DND-41 (cell line): Measurements from ENCODE around the gene PPP1CC.
"Not testable (repeated sequence)": the region's sequence is repeated elsewhere in the genome, so short reads cannot be mapped to it uniquely, and the experiment has no call there.

Experiments used
- ATAC-seq: fragments of 200-7000 bp; cut with Tn5 transposase; 3 replicates; pipeline ENCODE4 v1.9.1; 2021; ENCODE audit warnings: low read depth; ENCODE audit not compliant: insufficient read depth
- DNase-seq: peaks from one replicate; pipeline ENCODE4 v3.0.0-alpha.2; 2020
- H2AFZ ChIP-seq: 2 replicates; pipeline ENCODE4 v1.6.0; 2012; ENCODE audit warnings: low read depth, low read length
- H3K27ac ChIP-seq: 2 replicates; pipeline ENCODE4 v1.5.1; 2012; ENCODE audit warnings: low read length, inconsistent platforms
- H3K27me3 ChIP-seq: fragments of 200-600 bp; sonication (generic); 2 replicates; pipeline ENCODE4 v1.6.0; 2012; ENCODE audit warnings: low read length, mild to moderate bottlenecking, inconsistent platforms; ENCODE audit not compliant: insufficient read depth, poor library complexity
- H3K36me3 ChIP-seq: 2 replicates; pipeline ENCODE4 v1.5.1; 2012; ENCODE audit warnings: low read length, inconsistent platforms; ENCODE audit not compliant: insufficient read depth
- H3K4me1 ChIP-seq: 2 replicates; pipeline ENCODE4 v1.5.1; 2012; ENCODE audit warnings: mild to moderate bottlenecking, low read length; ENCODE audit not compliant: insufficient read depth
- H3K4me2 ChIP-seq: 2 replicates; pipeline ENCODE4 v1.6.0; 2012; ENCODE audit warnings: mild to moderate bottlenecking, moderate library complexity, low read length, inconsistent platforms; ENCODE audit not compliant: insufficient read depth
- H3K4me3 ChIP-seq, 2 experiments: fragments of 200-600 bp in 1 of 2; shearing (Covaris generic) in 1 of 2; 2 replicates each; pipeline ENCODE4 v1.5.1; 2012 to 2016; ENCODE audit warnings: inconsistent platforms in 2 of 2, low read length in 2 of 2, mild to moderate bottlenecking in 2 of 2, low read depth in 1 of 2, moderate library complexity in 1 of 2
- H3K79me2 ChIP-seq: 2 replicates; pipeline ENCODE4 v1.6.0; 2012; ENCODE audit warnings: low read length, inconsistent platforms; ENCODE audit not compliant: insufficient read depth
- H3K9ac ChIP-seq: 2 replicates; pipeline ENCODE4 v1.6.0; 2012; ENCODE audit warnings: low read depth, mild to moderate bottlenecking, inconsistent platforms, low read length, moderate library complexity
- H3K9me3 ChIP-seq: 2 replicates; pipeline ENCODE4 v1.5.1; 2012; ENCODE audit warnings: low read length, moderate library complexity, mild to moderate bottlenecking, inconsistent platforms; ENCODE audit not compliant: insufficient read depth, severe bottlenecking
- H4K20me1 ChIP-seq: 2 replicates; pipeline ENCODE4 v1.6.0; 2012; ENCODE audit warnings: low read length; ENCODE audit not compliant: insufficient read depth
- CTCF ChIP-seq: IDR thresholded peaks from 2 replicates; pipeline ENCODE4 v1.5.1; 2012; ENCODE audit warnings: borderline replicate concordance, low read length, moderate library complexity, mild to moderate bottlenecking; ENCODE audit not compliant: poor library complexity, severe bottlenecking; ENCODE audit errors: extremely low read depth
- EZH2 ChIP-seq: IDR thresholded peaks from 3 replicates; pipeline ENCODE4 v1.6.1; 2012; ENCODE audit warnings: borderline replicate concordance, low read depth, mild to moderate bottlenecking, moderate library complexity, low read length, inconsistent platforms; ENCODE audit not compliant: severe bottlenecking

PPP1CC gene

GRCh38 chr12:110739894-110740293 lies 2.8 kb downstream of the PPP1CC start:
- DNase-seq (no peak), ATAC-seq (no peak)
- peak overlapping the region; percentile 87 for H3K4me2 ChIP-seq
- peak overlapping the region; percentile 85 for H3K9ac ChIP-seq
- peaks cover 58% of the 10 kb centered on the region for H3K4me1 ChIP-seq
- H3K9me3 ChIP-seq, result no peaks in the 10 kb centered on the region
- H3K27me3 ChIP-seq, result no peaks in the 10 kb centered on the region
- no peak overlapping the region for H3K27ac ChIP-seq
- TF ChIP-seq CTCF (no peak), EZH2 (no peak)
- H3K36me3 ChIP-seq, result peaks cover 44% of the 10 kb centered on the region
- H2AFZ ChIP-seq, result no peak overlapping the region
- H3K79me2 ChIP-seq, result peaks cover 85% of the 10 kb centered on the region
- H3K4me3 ChIP-seq, result peak overlapping the region in 1 of 2 experiments; percentile 38; a peak in 1 of 4 replicates
- peaks cover 68% of the 10 kb centered on the region for H4K20me1 ChIP-seq

DNA sequence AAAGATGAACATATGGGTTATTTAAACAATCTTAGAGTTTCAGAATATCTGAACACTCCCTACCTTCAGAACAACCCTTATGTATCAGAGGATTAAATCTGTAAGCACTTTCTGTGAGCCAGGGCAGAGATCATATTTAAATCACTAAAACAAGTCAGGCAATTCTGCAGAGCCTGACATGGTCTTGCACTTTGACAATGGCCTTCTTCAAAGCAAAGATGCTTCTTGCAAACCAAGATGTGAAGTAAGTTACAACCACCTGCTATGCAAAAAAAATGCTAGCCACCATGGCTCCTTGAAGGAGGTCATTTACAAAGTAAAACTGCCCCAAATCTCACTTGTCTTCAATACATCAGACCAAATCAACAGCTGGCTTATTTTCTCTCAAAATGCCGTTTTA lies 3.2 kb downstream of the PPP1CC start:
- peaks cover 89% of the 10 kb centered on the region for H3K79me2 ChIP-seq
- peaks cover 58% of the 10 kb centered on the region for H3K4me1 ChIP-seq
- no peaks in the 10 kb centered on the region for H3K27me3 ChIP-seq
- peak overlapping the region; percentile 85; the same call in 1 of the 2 replicates for H3K9ac ChIP-seq
- H2AFZ ChIP-seq, result no peak overlapping the region
- no peak overlapping the region for H3K27ac ChIP-seq
- no peak for TF ChIP-seq CTCF
- no peak for TF ChIP-seq EZH2
- H4K20me1 ChIP-seq, result peaks cover 70% of the 10 kb centered on the region
- H3K4me2 ChIP-seq, result peak overlapping the region; percentile 87
- peak overlapping the region in 1 of 2 experiments; percentile 38; a peak in 1 of 4 replicates for H3K4me3 ChIP-seq
- no peak for ATAC-seq
- H3K36me3 ChIP-seq, result peaks cover 48% of the 10 kb centered on the region
- no peaks in the 10 kb centered on the region for H3K9me3 ChIP-seq
- DNase-seq, result no peak

DNA sequence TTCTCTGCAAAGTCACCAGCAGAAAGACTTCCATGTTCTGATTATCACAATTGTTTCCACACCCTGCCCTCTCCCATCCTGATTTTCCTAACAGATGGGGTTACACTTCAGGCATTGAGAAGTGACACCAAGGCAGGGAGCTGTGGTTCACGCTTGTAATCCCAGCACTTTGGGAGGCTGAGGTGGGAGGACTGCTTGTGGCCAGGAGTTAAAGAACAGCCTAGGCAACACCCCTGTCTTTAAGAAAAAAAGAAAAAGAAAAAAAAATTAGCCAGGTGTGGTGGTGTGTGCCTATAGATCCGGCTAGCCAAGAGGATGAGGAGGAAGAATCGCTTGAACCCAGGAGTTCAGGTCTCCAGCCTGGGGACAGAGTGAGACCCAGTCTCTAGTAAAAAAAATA lies 5.2 kb downstream of the PPP1CC start:
- H3K9me3 ChIP-seq, result no peaks in the 10 kb centered on the region
- H2AFZ ChIP-seq, result no peak overlapping the region
- H3K9ac ChIP-seq, result 0 out of 2 replicates have a peak overlapping the region, but pooled peaks have one; percentile 5
- no peak overlapping the region for H3K4me3 ChIP-seq
- DNase-seq (no peak), ATAC-seq (no peak)
- no peak overlapping the region for H3K27ac ChIP-seq
- no peaks in the 10 kb centered on the region for H3K27me3 ChIP-seq
- H3K4me2 ChIP-seq, result peak overlapping the region; percentile 87
- TF ChIP-seq EZH2, result no peak
- TF ChIP-seq CTCF, result no peak
- H3K4me1 ChIP-seq, result peaks cover 48% of the 10 kb centered on the region
- peaks cover 89% of the 10 kb centered on the region for H4K20me1 ChIP-seq
- H3K79me2 ChIP-seq, result peaks cover 100% of the 10 kb centered on the region
- peaks cover 60% of the 10 kb centered on the region for H3K36me3 ChIP-seq

- ATAC-seq, H3K9ac ChIP-seq, H3K27me3 ChIP-seq, DNase-seq, H3K9me3 ChIP-seq, H3K4me3 ChIP-seq, H2AFZ ChIP-seq, H3K27ac ChIP-seq: not testable (repeated sequence)
- Histone ChIP-seq H3K36me3 (peaks cover 66% of the 10 kb centered on the region), H3K79me2 (peaks cover 100% of the 10 kb centered on the region), H3K4me2 (peak overlapping the region; percentile 8; the same call in 1 of the 2 replicates), H3K4me1 (peaks cover 48% of the 10 kb centered on the region), H4K20me1 (peaks cover 92% of the 10 kb centered on the region)
Measured at GRCh38 chr12:110737016-110737415, 5.7 kb downstream of the PPP1CC start.
